GM18511 (cell line): ENCODE results near the gene LEMD1.
"Not testable (repeated sequence)": the region's sequence is repeated elsewhere in the genome, so short reads cannot be mapped to it uniquely, and the experiment has no call there.

Experiments
- ATAC-seq: cut with Tn5 transposase; IDR thresholded peaks from one replicate; pipeline ENCODE4 v1.9.1; 2021; ENCODE audit warnings: mild to moderate bottlenecking, moderate library complexity; ENCODE audit not compliant: unreplicated experiment

The LEMD1 gene

DNA sequence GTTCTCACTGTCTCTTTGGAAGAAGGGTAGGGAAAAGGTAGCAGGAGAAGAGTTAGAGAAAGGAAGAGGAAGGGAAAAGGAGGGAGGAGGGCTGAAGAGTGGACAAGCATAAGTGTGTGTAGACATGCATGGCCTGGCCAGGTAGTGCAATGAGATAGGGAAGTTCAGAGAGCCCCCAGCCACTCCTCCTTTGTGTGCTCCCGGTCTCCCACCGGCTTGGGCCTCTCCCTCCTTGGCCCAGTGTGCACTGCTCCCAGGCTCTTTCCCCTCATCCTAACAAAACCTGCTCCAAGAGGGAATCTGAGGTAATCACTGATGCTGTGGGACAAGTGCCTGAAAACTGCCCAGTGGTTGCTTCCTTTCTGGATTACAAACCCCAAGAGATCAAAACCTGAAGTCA is 10.3 kb upstream of the LEMD1 start:
- ATAC-seq: no peak

DNA sequence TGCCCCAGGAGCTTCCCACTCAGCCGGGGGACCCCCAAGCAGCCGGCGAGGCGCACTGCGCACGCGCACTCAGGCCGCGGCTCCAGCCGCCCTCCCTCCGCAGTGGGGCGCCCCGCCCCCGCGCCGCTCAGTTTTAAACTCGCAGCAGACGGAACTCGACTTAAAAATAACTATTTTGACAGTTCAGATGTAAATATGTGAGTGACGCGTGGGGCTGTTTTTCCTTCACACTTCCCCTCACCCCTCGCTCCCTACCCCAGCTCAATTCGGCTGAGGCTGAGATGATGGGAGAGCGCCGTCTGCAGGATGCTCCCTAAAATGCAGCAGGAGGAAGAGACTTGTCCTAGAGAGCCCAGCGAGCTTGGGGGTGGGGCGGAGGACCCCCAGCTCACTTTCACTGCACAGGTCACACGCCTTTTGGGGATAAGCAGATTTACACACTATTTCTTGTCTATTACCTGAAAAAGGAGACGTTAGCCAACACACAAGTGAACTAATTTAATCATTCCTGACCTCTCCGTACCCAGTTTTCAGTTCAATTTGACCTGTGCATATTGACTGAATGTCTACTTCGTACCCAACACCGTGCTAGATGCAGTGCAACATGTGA is 8.9 kb upstream of the LEMD1 start:
- peak; percentile 51 for ATAC-seq

DNA sequence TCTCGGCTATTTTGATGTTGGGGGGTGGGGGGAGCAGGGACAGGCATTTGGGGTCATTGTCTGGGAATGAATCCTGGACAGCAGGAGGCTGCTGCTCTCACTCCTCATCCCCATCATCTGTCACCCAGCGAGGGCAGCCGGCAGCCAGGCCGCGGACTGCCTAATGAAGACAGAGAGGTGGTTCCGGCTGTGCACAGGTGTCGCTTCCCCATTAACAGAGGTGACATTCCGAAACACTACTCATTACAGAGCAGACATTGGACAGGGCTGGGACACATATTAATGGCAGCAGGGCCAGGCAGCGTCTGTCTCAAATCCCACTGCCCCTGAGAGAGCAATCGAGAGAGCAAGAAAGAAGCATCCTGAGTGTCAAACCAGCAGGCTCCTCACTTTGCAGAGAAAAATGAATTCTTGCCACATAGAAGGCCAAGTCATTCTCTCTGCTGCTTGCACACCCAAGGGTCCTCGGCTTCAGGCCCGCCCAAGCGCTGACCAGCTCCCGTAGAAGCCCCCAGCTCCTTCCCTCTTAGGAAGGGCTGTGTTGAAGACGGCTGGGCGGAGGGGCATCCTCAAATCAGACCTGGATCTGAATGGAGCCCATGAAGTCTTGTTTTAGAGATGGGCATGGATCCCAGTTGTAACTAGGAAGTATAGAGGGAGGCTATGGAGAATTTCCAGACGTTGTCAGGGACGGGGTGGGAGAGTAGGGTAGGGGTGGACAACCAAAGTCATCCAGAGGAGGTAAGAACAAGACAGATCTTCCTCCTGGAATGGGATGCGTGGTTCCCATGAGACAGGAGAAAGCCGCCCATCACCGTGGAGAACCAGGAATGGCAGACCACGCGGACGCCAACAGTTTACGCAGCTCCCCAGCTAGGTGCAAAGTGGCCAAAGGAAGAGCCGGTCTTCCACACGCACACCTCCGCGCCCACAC is 8.2 kb upstream of the LEMD1 start:
- ATAC-seq: no peak

GRCh38 chr1:205424901-205425600 is 3.2 kb upstream of the LEMD1 start:
- ATAC-seq: no peak

DNA sequence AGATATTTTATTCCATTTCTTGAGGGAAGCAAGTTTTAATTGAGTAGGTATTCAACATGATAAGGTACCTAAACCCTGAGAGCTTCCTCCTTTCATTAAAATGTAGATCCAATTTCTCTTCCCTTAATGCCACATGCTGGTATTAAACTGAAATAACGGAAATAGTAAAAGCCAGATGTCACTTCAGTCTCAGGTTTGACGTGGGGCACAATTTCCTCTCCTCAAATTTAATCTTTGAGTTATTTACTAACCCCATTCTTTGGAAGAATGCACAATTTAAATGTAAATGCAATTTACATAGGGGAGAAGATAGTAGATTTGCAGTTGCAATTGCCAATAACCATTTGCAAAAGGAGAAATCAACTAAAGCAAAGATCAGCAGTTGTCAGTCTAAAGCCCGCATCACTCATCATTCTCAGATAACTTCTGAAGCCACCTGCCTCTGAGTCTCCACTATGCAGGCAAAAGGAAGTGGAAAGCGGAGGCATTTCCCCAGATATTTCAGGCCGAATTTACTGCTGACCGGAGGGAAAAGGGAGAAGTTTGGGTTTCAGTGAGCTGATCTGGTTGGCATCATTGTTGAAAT is 2.1 kb upstream of the LEMD1 start:
- ATAC-seq: no peak

GRCh38 chr1:205422993-205423642 is 1.3 kb upstream of the LEMD1 start:
- no peak for ATAC-seq

DNA sequence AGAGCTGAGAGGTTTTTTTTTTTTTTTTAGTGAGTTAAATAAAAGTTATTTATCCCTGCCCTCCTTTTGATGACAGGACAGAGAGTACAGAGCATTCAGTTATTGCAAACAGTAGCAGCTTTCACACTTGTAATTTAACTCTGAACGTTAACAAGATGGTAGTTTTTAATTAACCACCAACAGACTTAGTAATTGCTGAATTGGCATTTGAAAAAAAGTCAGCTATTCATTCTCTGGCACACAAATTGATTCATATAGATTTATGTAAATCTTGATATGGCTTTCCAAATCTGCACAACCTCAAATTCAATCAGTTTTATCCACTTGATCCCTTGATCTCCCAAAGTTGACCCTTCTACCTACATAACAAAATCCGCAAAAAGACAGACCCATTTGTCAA is 918 bp downstream of the LEMD1 start:
- no peak for ATAC-seq

GRCh38 chr1:205417870-205418635 is 3.8 kb downstream of the LEMD1 start:
- no peak for ATAC-seq

DNA sequence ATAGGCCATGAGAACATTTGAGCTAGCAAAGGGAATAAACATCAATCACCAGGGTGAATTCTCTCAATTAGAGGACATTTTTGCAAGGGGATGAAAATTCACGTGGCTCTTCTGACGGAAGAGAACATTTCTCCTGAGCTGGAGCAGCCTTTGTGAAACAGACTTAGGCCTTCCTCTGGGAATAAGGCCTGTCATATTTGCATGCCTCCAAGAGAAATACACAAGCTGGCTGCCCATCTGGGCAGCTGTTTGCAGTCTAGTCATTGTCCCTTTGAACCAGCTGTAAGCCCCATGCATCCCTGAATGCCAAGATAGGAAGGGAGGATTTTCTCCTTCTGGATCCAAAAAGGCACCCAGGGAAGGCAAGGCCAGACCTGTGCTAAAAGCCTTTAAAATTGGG is 5.5 kb downstream of the LEMD1 start:
- ATAC-seq: no peak

DNA sequence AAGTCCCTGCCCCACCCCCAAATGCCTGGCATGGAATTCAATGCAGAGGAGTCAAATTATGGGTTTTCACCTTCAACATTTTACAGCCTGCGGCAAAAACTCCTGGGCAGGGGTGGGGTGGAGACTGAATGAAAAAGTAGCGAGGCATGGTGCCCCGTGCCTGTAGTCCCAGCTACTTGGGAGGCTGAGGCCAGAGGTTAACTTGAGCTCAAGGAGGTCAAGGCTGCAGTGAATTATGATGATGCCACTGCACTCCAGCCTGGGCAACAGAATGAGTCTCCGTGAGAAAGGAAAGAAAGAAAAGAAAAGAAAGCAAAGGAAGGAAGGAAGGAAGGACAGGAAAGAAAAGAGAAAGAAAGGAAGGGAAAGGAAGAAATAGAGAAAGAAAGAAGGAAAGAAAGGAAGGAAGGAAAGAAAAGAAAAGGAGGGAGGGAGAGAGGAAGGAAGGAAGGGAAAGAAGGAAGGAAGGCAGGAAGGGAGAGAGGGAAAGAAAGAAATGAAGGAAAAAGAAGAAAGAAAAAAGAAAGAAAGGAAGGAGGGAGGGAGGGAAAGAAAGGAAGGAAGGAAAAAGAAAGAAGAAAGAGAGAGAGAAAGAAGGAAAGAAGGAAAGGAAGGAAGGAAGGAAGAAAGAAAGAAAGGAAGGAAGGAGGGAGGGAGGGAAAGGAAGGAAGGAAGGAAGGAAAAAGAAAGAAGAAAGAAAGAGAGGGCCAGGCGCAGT is 11.1 kb downstream of the LEMD1 start:
- ATAC-seq: no peak

- no peak for ATAC-seq
These were observed 13.9 kb downstream of the LEMD1 start for GRCh38 chr1:205407970-205408369.

GRCh38 chr1:205406252-205406651 is 15.6 kb downstream of the LEMD1 start:
- ATAC-seq: not testable (repeated sequence)

GRCh38 chr1:205404484-205404883 is 17.4 kb downstream of the LEMD1 start:
- not testable (repeated sequence) for ATAC-seq

GRCh38 chr1:205398586-205398985 is 23.3 kb downstream of the LEMD1 start:
- ATAC-seq: no peak

DNA sequence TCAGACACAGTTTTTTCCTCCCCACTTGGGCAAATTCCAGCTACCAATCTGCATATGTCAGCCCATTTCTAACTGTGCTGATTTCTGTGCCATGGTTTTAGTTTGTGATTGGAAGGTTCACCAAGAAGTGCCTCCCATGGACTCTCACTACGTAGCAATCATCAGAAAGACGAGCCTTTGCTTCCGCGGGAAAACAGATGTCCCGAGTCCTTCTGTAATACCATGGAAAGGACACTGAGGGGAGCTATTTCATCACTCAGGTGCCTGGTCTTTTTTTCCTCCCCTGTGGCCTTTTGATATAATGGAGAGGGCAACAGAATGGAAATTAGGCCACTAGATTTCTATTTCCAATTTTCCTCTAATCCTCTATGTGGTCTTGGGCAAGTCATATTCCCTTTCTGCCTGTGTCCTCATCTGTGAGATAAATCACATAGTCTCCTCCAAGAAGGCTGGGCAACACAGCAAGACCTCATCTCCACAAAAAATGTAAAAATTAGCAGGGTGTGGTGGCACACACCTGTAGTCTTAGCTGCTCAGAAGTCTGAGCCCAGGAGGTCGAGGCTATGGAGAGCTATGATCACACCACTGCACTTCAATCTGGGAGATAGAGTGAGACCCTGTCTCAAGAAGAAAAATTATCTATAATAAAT is 24.8 kb downstream of the LEMD1 start:
- ATAC-seq: no peak

GRCh38 chr1:205395616-205396015 is 26.2 kb downstream of the LEMD1 start:
- no peak for ATAC-seq

DNA sequence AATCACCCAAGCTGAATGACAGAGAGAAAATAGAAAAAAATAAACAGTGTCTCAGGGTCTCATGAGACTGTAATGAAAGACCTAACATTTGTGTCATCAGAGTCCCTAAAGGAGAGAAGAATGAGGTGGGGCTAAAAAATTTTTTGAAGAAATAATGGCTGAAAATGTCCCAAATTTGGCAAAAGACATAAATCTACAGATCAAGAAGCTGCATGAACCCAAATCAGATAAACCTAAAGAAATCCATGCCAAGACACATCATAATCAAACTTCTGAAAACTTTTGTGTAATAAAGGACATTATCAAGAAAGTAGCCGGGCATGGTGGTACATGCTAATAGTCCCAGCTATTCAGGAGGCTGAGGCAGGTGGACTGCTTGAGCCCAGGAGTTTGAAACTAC is 29.2 kb downstream of the LEMD1 start:
- no peak for ATAC-seq

GRCh38 chr1:205391386-205391785 is 30.5 kb downstream of the LEMD1 start:
- no peak for ATAC-seq

- no peak for ATAC-seq
These were observed 34.0 kb downstream of the LEMD1 start for GRCh38 chr1:205387845-205388244.
